ENCODE data around the gene SCLT1. TPM values are rescaled to one million over a fixed set of nuclear protein-coding genes. Genes with fewer than 3 reads are reported as not detected.

The SCLT1 gene
- polyA plus RNA-seq, 2 of the 4 experiments (the other 2 are of a cell fraction) = 7.4 to 12.1 TPM

GRCh38 chr4:128871948-128872347 is 221.4 kb downstream of the SCLT1 start:
- ATAC-seq = peak; percentile 78 to 83

GRCh38 chr4:128869776-128870509 is 223.4 kb downstream of the SCLT1 start:
- Histone ChIP-seq H3K9me3 (no peaks in the 10 kb centered on the region), H3K27ac (peak overlapping the region in 1 of 2 experiments; percentile 16; a peak in 1 of 6 replicates), H3K4me2 (no peak overlapping the region), H3K4me1 (peaks cover 55% of the 10 kb centered on the region), H3K4me3 (no peak overlapping the region)
- ATAC-seq = peak in 1 of 2 experiments; percentile 8; a peak in 1 of 6 replicates
- FAIRE-seq = no peak
- no peak for TF ChIP-seq MAZ (IDR thresholded peaks at IDR 0.05; ENCODE audit: borderline replicate concordance, low read depth, low read length)
- TF ChIP-seq CEBPB (IDR thresholded peaks at IDR 0.05) = no peak
- CTCF ChIA-PET = no interaction called here
- no peak for DNase-seq (ENCODE audit: low read depth in 1 of 2, low spot score in 1 of 2)
- WGBS (ENCODE audit: missing lambda C conversion rate) = 89% methylated on average over 2 of the region's 2 CpGs
- POLR2A ChIA-PET = no interaction called here

More at GRCh38 chr4:128871948-128872347, 221.4 kb downstream of the SCLT1 start:
- CTCF ChIA-PET = no interaction called here
- POLR2A ChIA-PET = no interaction called here
- no peaks in the 10 kb centered on the region for H3K9me3 ChIP-seq
- FAIRE-seq (no peak), DNase-seq (ENCODE audit: low read depth in 1 of 2, low spot score in 1 of 2) (peak; percentile 10 to 61)
- TF ChIP-seq JUN (IDR thresholded peaks at IDR 0.05) (no peak), SREBF2 (IDR thresholded peaks at IDR 0.05) (no peak), CBX8 (IDR thresholded peaks at IDR 0.05) (no peak), JUNB (IDR thresholded peaks at IDR 0.05) (peak; percentile 43), GATA3 (IDR thresholded peaks at IDR 0.05; ENCODE audit: borderline replicate concordance) (peak; percentile 61; the same call in 1 of the 2 replicates), RNF2 (IDR thresholded peaks at IDR 0.05; ENCODE audit: borderline replicate concordance, low read depth) (no peak), FOSL2 (IDR thresholded peaks at IDR 0.05) (peak; percentile 56), FOSL2 (CRISPR knock-in tag; IDR thresholded peaks at IDR 0.05) (peak; percentile 76), CEBPB (IDR thresholded peaks at IDR 0.05) (0 out of 4 replicates have a peak, but pooled peaks have one; percentile 9 to 12)
- H3K4me1 ChIP-seq = peaks cover 54% of the 10 kb centered on the region
- H3K4me2 ChIP-seq = peak overlapping the region; percentile 43; the same call in 2 of the 3 replicates
- H3K27ac ChIP-seq = peak overlapping the region; percentile 43 to 71; a peak in 5 of 6 replicates
- WGBS (ENCODE audit: missing lambda C conversion rate) = 36% methylated on average over 9 of the region's 9 CpGs
- no peak overlapping the region for H3K4me3 ChIP-seq

GRCh38 chr4:128868758-128869157 is 224.6 kb downstream of the SCLT1 start:
- Histone ChIP-seq H3K9me3 (no peaks in the 10 kb centered on the region), H3K4me2 (0 out of 3 replicates have a peak overlapping the region, but pooled peaks have one; percentile 4), H3K4me1 (peaks cover 56% of the 10 kb centered on the region), H3K4me3 (no peak overlapping the region), H3K27ac (no peak overlapping the region)
- no peak for DNase-seq (ENCODE audit: low read depth in 1 of 2, low spot score in 1 of 2)
- FAIRE-seq = no peak
- ChIA-PET POLR2A (no interaction called here), CTCF (interaction anchor here (0.5 kb wide), 1 partner anchor 415 kb away, joined by 3 read pairs; no protein-coding TSS in a partner anchor)
- 92% methylated on average over 3 of the region's 3 CpGs for WGBS (ENCODE audit: missing lambda C conversion rate)
- TF ChIP-seq RCOR1 (IDR thresholded peaks at IDR 0.05; ENCODE audit: low read depth, low read length) (no peak), EP300 (IDR thresholded peaks at IDR 0.05) (no peak), CEBPB (IDR thresholded peaks at IDR 0.05) (peak in 1 of 2 experiments; percentile 6; a peak in 1 of 4 replicates)
- no peak for ATAC-seq

- H3K9me3 ChIP-seq = no peaks in the 10 kb centered on the region
- no peak overlapping the region for H3K4me2 ChIP-seq
- POLR2A ChIA-PET = no interaction called here
- FAIRE-seq = no peak
- ATAC-seq = no peak
- peaks cover 63% of the 10 kb centered on the region for H3K4me1 ChIP-seq
- no peak overlapping the region for H3K4me3 ChIP-seq
- WGBS (ENCODE audit: missing lambda C conversion rate) = 84% methylated on average over 1 of the region's 1 CpG
- no peak for DNase-seq (ENCODE audit: low read depth in 1 of 2, low spot score in 1 of 2)
- H3K27ac ChIP-seq = no peak overlapping the region
- CTCF ChIA-PET = interaction anchor here (1.3 kb wide), 1 partner anchor 32 kb away, joined by 4 read pairs; no protein-coding TSS in a partner anchor
- TF ChIP-seq USF2 (IDR thresholded peaks at IDR 0.05) (no peak), HEYL (CRISPR knock-in tag; IDR thresholded peaks at IDR 0.05) (no peak)
Measured at GRCh38 chr4:128866691-128867090, 226.6 kb downstream of the SCLT1 start.

- Histone ChIP-seq H3K9me3 (no peaks in the 10 kb centered on the region), H3K4me2 (no peak overlapping the region), H3K4me3 (no peak overlapping the region), H3K4me1 (peaks cover 61% of the 10 kb centered on the region), H3K27ac (no peak overlapping the region)
- no peak for ATAC-seq
- DNase-seq (ENCODE audit: low read depth in 1 of 2, low spot score in 1 of 2) = no peak
- CTCF ChIA-PET = interaction anchor here (1.3 kb wide), 1 partner anchor 31 kb away, joined by 4 read pairs; no protein-coding TSS in a partner anchor
- no peak for FAIRE-seq
- 96% methylated on average over 2 of the region's 2 CpGs for WGBS (ENCODE audit: missing lambda C conversion rate)
- POLR2A ChIA-PET = no interaction called here
- no peak for TF ChIP-seq JUN (IDR thresholded peaks at IDR 0.05)
- TF ChIP-seq TFCP2L1 (CRISPR knock-in tag; IDR thresholded peaks at IDR 0.05) = no peak
- TF ChIP-seq MAX (IDR thresholded peaks at IDR 0.05) = no peak
- no peak for TF ChIP-seq CTCF (IDR thresholded peaks at IDR 0.05)
- TF ChIP-seq MAFK (IDR thresholded peaks at IDR 0.05; ENCODE audit: partially characterized antibody) = no peak
- no peak for TF ChIP-seq KDM5A (IDR thresholded peaks at IDR 0.05)
- TF ChIP-seq TP53 (CRISPR knock-in tag; IDR thresholded peaks at IDR 0.05) = no peak
- no peak for TF ChIP-seq MAZ (IDR thresholded peaks at IDR 0.05; ENCODE audit: borderline replicate concordance, low read depth, low read length)
- TF ChIP-seq RARB (CRISPR knock-in tag; IDR thresholded peaks at IDR 0.05) = no peak
- TF ChIP-seq BHLHE40 (IDR thresholded peaks at IDR 0.05; ENCODE audit: low read depth, low read length) = no peak
- TF ChIP-seq FOSB (CRISPR knock-in tag; IDR thresholded peaks at IDR 0.05) = no peak
- TF ChIP-seq PHF8 (IDR thresholded peaks at IDR 0.05; ENCODE audit: borderline replicate concordance, low read depth) = no peak
Measured at GRCh38 chr4:128866269-128866668, 227.1 kb downstream of the SCLT1 start.

All from A549 (cell line).